HepG2 (cell line): ENCODE measurements around the gene LDAH. TPM values are rescaled to one million over a fixed set of nuclear protein-coding genes. Genes with fewer than 3 reads are reported as not detected.

ENCODE experiments used
- ATRX ChIP-seq: sonication (generic); formaldehyde crosslinking; IDR thresholded peaks from 2 replicates; pipeline ENCODE4 v1.4.0; 2020; ENCODE audit warnings: missing genetic modification reagents, borderline replicate concordance
- CENPT ChIP-seq: sonication (generic); formaldehyde crosslinking; IDR thresholded peaks from 2 replicates; pipeline ENCODE4 v1.8.0; 2022; ENCODE audit warnings: low read depth, mild to moderate bottlenecking, moderate library complexity, missing genetic modification reagents
- MXD1 ChIP-seq: sonication (generic); formaldehyde crosslinking; IDR thresholded peaks from 2 replicates; pipeline ENCODE4 v1.4.0; 2020; ENCODE audit warnings: mild to moderate bottlenecking, missing genetic modification reagents
- PRMT3 ChIP-seq: sonication (generic); formaldehyde crosslinking; IDR thresholded peaks from 2 replicates; pipeline ENCODE4 v1.8.1; 2022; ENCODE audit warnings: low read depth, mild to moderate bottlenecking, moderate library complexity, missing genetic modification reagents, borderline replicate concordance
- RNF2 ChIP-seq: fragments of 450-650 bp; conservative IDR thresholded peaks from 2 replicates; pipeline ENCODE4 v1.6.1; 2016; ENCODE audit warnings: low read depth
- SNRNP70 ChIP-seq: fragments of 200-400 bp; formaldehyde crosslinking; IDR thresholded peaks from 2 replicates; pipeline ENCODE4 v1.6.1; 2017; ENCODE audit warnings: mild to moderate bottlenecking, low read depth, low read length, moderate library complexity
- ZBTB26 ChIP-seq: IDR thresholded peaks from 2 replicates; pipeline ENCODE4 v1.6.1; 2016; ENCODE audit warnings: missing compliant biosample characterization, missing genetic modification reagents, borderline replicate concordance
- ZBTB44 ChIP-seq: sonication (generic); formaldehyde crosslinking; IDR thresholded peaks from 2 replicates; pipeline ENCODE4 v1.4.0; 2020; ENCODE audit warnings: missing genetic modification reagents
- ZC3H4 ChIP-seq: sonication (generic); formaldehyde crosslinking; IDR thresholded peaks from 2 replicates; pipeline ENCODE4 v1.4.0; 2020; ENCODE audit warnings: missing genetic modification reagents, borderline replicate concordance
- ZNF263 ChIP-seq: sonication (generic); formaldehyde crosslinking; IDR thresholded peaks from 2 replicates; pipeline ENCODE4 v1.4.0; 2020; ENCODE audit warnings: missing genetic modification reagents
- ZNF318 ChIP-seq: sonication (generic); formaldehyde crosslinking; IDR thresholded peaks from 2 replicates; pipeline ENCODE4 v1.4.0; 2020; ENCODE audit warnings: mild to moderate bottlenecking, missing genetic modification reagents
- ZNF451 ChIP-seq: sonication (generic); formaldehyde crosslinking; IDR thresholded peaks from 2 replicates; pipeline ENCODE4 v1.5.0; 2020; ENCODE audit warnings: mild to moderate bottlenecking, missing genetic modification reagents
- ZNF468 ChIP-seq: sonication (generic); formaldehyde crosslinking; IDR thresholded peaks from 2 replicates; pipeline ENCODE4 v1.8.0; 2022; ENCODE audit warnings: mild to moderate bottlenecking, moderate library complexity, missing genetic modification reagents
- ZNF607 ChIP-seq: sonication (generic); formaldehyde crosslinking; IDR thresholded peaks from 2 replicates; pipeline ENCODE4 v1.5.1; 2020; ENCODE audit warnings: missing genetic modification reagents, mild to moderate bottlenecking, borderline replicate concordance
- ZZZ3 ChIP-seq: sonication (generic); formaldehyde crosslinking; IDR thresholded peaks from 2 replicates; pipeline ENCODE4 v1.4.0; 2020; ENCODE audit warnings: missing genetic modification reagents, mild to moderate bottlenecking, borderline replicate concordance
- polyA plus RNA-seq, 8 experiments: library from polyadenylated mRNA; depleted of rRNA in 3 of 8; stranded (reverse) in 7 of 8; unstranded in 1 of 8; fragments of >200 nt; fragmentation: Illumina TruSeq in 4 of 8; extraction: Trizol in 4 of 8; gene quantifications; 2 replicates each; pipeline versions ENCODE4 v1.2.1 to v1.2.3, GENCODE V29; 2011 to 2016; ENCODE audit warnings: low read depth in 4 of 8, missing spikeins in 1 of 8, mixed read lengths in 1 of 8; ENCODE audit not compliant: insufficient read depth in 1 of 8
- total RNA-seq, 5 experiments: library from RNA; depleted of rRNA; stranded (reverse); fragments of >200 nt; fragmentation: Illumina TruSeq; extraction: Trizol; gene quantifications; 2 replicates each; pipeline ENCODE4 v1.2.3, GENCODE V29; 2016; ENCODE audit warnings: low read depth in 1 of 5

Gene LDAH
- total and polyA plus RNA-seq, 2 of the 13 experiments (the other 11 are each of a cell fraction or from before 2014, with no cell fraction given): 28.8 to 46.2 TPM

- TF ChIP-seq ZNF468 (CRISPR knock-in tag) (no peak), ZNF607 (CRISPR knock-in tag) (peak; percentile 49; the same call in 1 of the 2 replicates), ZNF451 (CRISPR knock-in tag) (peak; percentile 82; the same call in 1 of the 2 replicates), RNF2 (peak; percentile 69; the same call in 1 of the 2 replicates), PRMT3 (CRISPR knock-in tag) (peak; percentile 74; the same call in 1 of the 2 replicates), SNRNP70 (no peak), ZNF318 (CRISPR knock-in tag) (no peak), MXD1 (CRISPR knock-in tag) (peak; percentile 77), ZBTB44 (CRISPR knock-in tag) (no peak), ZC3H4 (peak; percentile 82; the same call in 1 of the 2 replicates), ZZZ3 (CRISPR knock-in tag) (peak; percentile 49; the same call in 1 of the 2 replicates), ATRX (CRISPR knock-in tag) (no peak), CENPT (no peak; the same call in 1 of the 2 replicates), ZNF263 (CRISPR knock-in tag) (peak; percentile 52; the same call in 1 of the 2 replicates), ZBTB26 (0 out of 2 replicates have a peak, but pooled peaks have one; percentile 21)
Measured at GRCh38 chr2:20650877-20651730, 171.8 kb downstream of the LDAH start, which contains the start of gene HS1BP3 (continued).
